Measurements from ENCODE around the gene EFCAB6. TPM values are rescaled to one million over a fixed set of nuclear protein-coding genes. Genes with fewer than 3 reads are reported as not detected.

Gene EFCAB6
- total and polyA plus RNA-seq, 2 donors, result 1.1 to 1.4 TPM

GRCh38 chr22:43777286-43777685, 34.8 kb downstream of the EFCAB6 start:
- peak in 1 of 9 donors; percentile 10 for DNase-seq (ENCODE audit: low read depth in 6 of 9, low spot score in 9 of 9)
- no peak overlapping the region for H3K4me3 ChIP-seq (ENCODE audit: low read length in 2 of 2)
- H3K27me3 ChIP-seq (ENCODE audit: control insufficient read depth in 2 of 2, insufficient read depth in 1 of 2, low read length in 1 of 2), result no peaks in the 10 kb centered on the region
- H3K36me3 ChIP-seq (ENCODE audit: control insufficient read depth in 2 of 2, insufficient read depth in 2 of 2, low read length in 1 of 2), result no peaks in the 10 kb centered on the region
- no peak overlapping the region for H3K27ac ChIP-seq (ENCODE audit: low read depth in 1 of 2, low read length in 1 of 2)
- no peaks in the 10 kb centered on the region for H3K9me3 ChIP-seq (ENCODE audit: control insufficient read depth in 2 of 2, insufficient read depth in 1 of 2, low read length in 1 of 2)
- WGBS, result 31% methylated on average over 4 of the region's 4 CpGs
- H3K4me1 ChIP-seq (ENCODE audit: control insufficient read depth in 2 of 2, insufficient read depth in 2 of 2, low read length in 2 of 2), result no peaks in the 10 kb centered on the region

GRCh38 chr22:43776081-43776670, 35.9 kb downstream of the EFCAB6 start:
- Histone ChIP-seq H3K4me1 (ENCODE audit: control insufficient read depth in 2 of 2, insufficient read depth in 2 of 2, low read length in 2 of 2) (no peaks in the 10 kb centered on the region), H3K27me3 (ENCODE audit: control insufficient read depth in 2 of 2, insufficient read depth in 1 of 2, low read length in 1 of 2) (no peaks in the 10 kb centered on the region), H3K9me3 (ENCODE audit: control insufficient read depth in 2 of 2, insufficient read depth in 1 of 2, low read length in 1 of 2) (no peaks in the 10 kb centered on the region), H3K27ac (ENCODE audit: low read depth in 1 of 2, low read length in 1 of 2) (no peak overlapping the region), H3K36me3 (ENCODE audit: control insufficient read depth in 2 of 2, insufficient read depth in 2 of 2, low read length in 1 of 2) (no peaks in the 10 kb centered on the region), H3K4me3 (ENCODE audit: low read length in 2 of 2) (no peak overlapping the region)
- 81% methylated on average over 9 of the region's 9 CpGs for WGBS
- DNase-seq (ENCODE audit: low read depth in 6 of 9, low spot score in 9 of 9), result no peak

GRCh38 chr22:43774318-43774915, 37.7 kb downstream of the EFCAB6 start:
- H3K27me3 ChIP-seq (ENCODE audit: control insufficient read depth in 2 of 2, insufficient read depth in 1 of 2, low read length in 1 of 2), result no peaks in the 10 kb centered on the region
- no peak overlapping the region for H3K27ac ChIP-seq (ENCODE audit: low read depth in 1 of 2, low read length in 1 of 2)
- H3K36me3 ChIP-seq (ENCODE audit: control insufficient read depth in 2 of 2, insufficient read depth in 2 of 2, low read length in 1 of 2), result no peaks in the 10 kb centered on the region
- H3K4me3 ChIP-seq (ENCODE audit: low read length in 2 of 2), result no peak overlapping the region
- H3K4me1 ChIP-seq (ENCODE audit: control insufficient read depth in 2 of 2, insufficient read depth in 2 of 2, low read length in 2 of 2), result no peaks in the 10 kb centered on the region
- no peaks in the 10 kb centered on the region for H3K9me3 ChIP-seq (ENCODE audit: control insufficient read depth in 2 of 2, insufficient read depth in 1 of 2, low read length in 1 of 2)
- 97% methylated on average over 21 of the region's 21 CpGs for WGBS
- DNase-seq (ENCODE audit: low read depth in 6 of 9, low spot score in 9 of 9), result no peak

DNA sequence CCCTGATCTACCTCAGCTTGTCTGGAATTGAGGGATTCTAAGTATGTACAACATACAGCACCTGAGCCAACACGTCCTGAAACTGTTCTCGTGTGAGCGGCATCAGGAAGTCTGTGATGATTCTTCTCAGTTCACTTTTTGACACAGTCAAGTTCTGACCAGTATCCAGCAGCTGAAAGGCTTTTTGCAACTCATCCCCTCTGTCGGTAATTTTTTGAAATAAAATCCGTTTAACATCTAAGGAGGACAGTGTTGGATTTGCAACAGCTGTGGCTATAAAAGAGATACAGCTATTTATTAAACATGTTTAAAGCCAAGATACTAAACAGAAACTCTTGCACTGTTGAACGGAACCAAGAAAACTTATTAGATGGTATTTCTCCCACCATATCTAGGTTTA, 39.3 kb downstream of the EFCAB6 start:
- no peaks in the 10 kb centered on the region for H3K36me3 ChIP-seq (ENCODE audit: control insufficient read depth in 2 of 2, insufficient read depth in 2 of 2, low read length in 1 of 2)
- no peaks in the 10 kb centered on the region for H3K4me1 ChIP-seq (ENCODE audit: control insufficient read depth in 2 of 2, insufficient read depth in 2 of 2, low read length in 2 of 2)
- no peak overlapping the region for H3K4me3 ChIP-seq (ENCODE audit: low read length in 2 of 2)
- H3K27ac ChIP-seq (ENCODE audit: low read depth in 1 of 2, low read length in 1 of 2), result no peak overlapping the region
- DNase-seq (ENCODE audit: low read depth in 6 of 9, low spot score in 9 of 9), result peak in 1 of 9 donors; percentile 19
- WGBS, result 94% methylated on average over 6 of the region's 6 CpGs
- H3K27me3 ChIP-seq (ENCODE audit: control insufficient read depth in 2 of 2, insufficient read depth in 1 of 2, low read length in 1 of 2), result no peaks in the 10 kb centered on the region
- H3K9me3 ChIP-seq (ENCODE audit: control insufficient read depth in 2 of 2, insufficient read depth in 1 of 2, low read length in 1 of 2), result no peaks in the 10 kb centered on the region

DNA sequence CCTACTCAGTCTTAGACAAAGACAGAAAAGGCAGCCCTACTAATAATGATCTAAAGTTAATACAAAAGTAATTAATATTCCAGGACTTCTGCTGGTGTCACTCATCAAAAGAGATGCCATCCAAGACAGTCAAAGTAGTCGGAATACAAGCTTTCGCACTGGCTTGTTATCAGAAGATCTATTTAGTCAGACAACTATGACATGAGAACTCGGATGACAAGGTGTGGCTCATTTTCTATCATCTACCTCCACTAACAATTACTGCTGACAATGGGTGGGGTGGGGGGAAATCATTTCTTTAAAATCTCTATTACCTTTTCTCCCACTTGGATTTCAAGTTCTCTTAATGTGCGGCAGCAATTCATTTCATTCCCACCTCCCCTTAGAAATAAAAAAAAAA, 56.7 kb downstream of the EFCAB6 start:
- Histone ChIP-seq H3K36me3 (ENCODE audit: control insufficient read depth in 2 of 2, insufficient read depth in 2 of 2, low read length in 1 of 2) (no peaks in the 10 kb centered on the region), H3K27ac (ENCODE audit: low read depth in 1 of 2, low read length in 1 of 2) (no peak overlapping the region), H3K4me3 (ENCODE audit: low read length in 2 of 2) (no peak overlapping the region), H3K9me3 (ENCODE audit: control insufficient read depth in 2 of 2, insufficient read depth in 1 of 2, low read length in 1 of 2) (no peaks in the 10 kb centered on the region), H3K27me3 (ENCODE audit: control insufficient read depth in 2 of 2, insufficient read depth in 1 of 2, low read length in 1 of 2) (no peaks in the 10 kb centered on the region), H3K4me1 (ENCODE audit: control insufficient read depth in 2 of 2, insufficient read depth in 2 of 2, low read length in 2 of 2) (no peaks in the 10 kb centered on the region)
- WGBS, result 91% methylated on average over 4 of the region's 4 CpGs
- DNase-seq (ENCODE audit: low read depth in 6 of 9, low spot score in 9 of 9), result no peak

- no peak overlapping the region for H3K4me3 ChIP-seq (ENCODE audit: low read length in 2 of 2)
- H3K27me3 ChIP-seq (ENCODE audit: control insufficient read depth in 2 of 2, insufficient read depth in 1 of 2, low read length in 1 of 2), result no peaks in the 10 kb centered on the region
- H3K36me3 ChIP-seq (ENCODE audit: control insufficient read depth in 2 of 2, insufficient read depth in 2 of 2, low read length in 1 of 2), result no peaks in the 10 kb centered on the region
- WGBS, result 85% methylated on average over 2 of the region's 2 CpGs
- no peaks in the 10 kb centered on the region for H3K9me3 ChIP-seq (ENCODE audit: control insufficient read depth in 2 of 2, insufficient read depth in 1 of 2, low read length in 1 of 2)
- H3K4me1 ChIP-seq (ENCODE audit: control insufficient read depth in 2 of 2, insufficient read depth in 2 of 2, low read length in 2 of 2), result no peaks in the 10 kb centered on the region
- DNase-seq (ENCODE audit: low read depth in 6 of 9, low spot score in 9 of 9), result no peak
- no peak overlapping the region for H3K27ac ChIP-seq (ENCODE audit: low read depth in 1 of 2, low read length in 1 of 2)
These were observed 57.1 kb downstream of the EFCAB6 start for GRCh38 chr22:43755011-43755410.

DNA sequence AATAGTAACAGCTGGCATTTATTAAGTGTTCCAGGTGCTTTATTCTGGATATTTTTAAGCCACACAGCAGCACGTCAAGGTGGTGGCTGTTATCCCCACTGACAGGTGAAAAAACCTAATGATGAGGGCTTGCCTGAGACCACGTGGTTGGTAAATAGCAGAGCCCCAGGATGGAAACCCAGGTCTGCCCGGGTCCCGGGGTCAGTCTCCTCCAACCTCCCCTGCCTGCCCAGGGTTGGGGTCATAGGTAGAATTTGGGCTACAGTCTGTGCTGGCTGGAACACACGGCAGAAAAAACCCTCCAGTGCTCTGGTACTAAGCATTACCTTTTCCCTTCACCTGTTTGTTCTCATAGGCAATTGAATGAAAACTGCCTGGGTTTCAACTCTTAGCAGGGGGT, 57.9 kb downstream of the EFCAB6 start:
- no peak for DNase-seq (ENCODE audit: low read depth in 6 of 9, low spot score in 9 of 9)
- H3K4me3 ChIP-seq (ENCODE audit: low read length in 2 of 2), result no peak overlapping the region
- H3K27me3 ChIP-seq (ENCODE audit: control insufficient read depth in 2 of 2, insufficient read depth in 1 of 2, low read length in 1 of 2), result no peaks in the 10 kb centered on the region
- no peaks in the 10 kb centered on the region for H3K4me1 ChIP-seq (ENCODE audit: control insufficient read depth in 2 of 2, insufficient read depth in 2 of 2, low read length in 2 of 2)
- WGBS, result 86% methylated on average over 5 of the region's 5 CpGs
- H3K36me3 ChIP-seq (ENCODE audit: control insufficient read depth in 2 of 2, insufficient read depth in 2 of 2, low read length in 1 of 2), result no peaks in the 10 kb centered on the region
- no peaks in the 10 kb centered on the region for H3K9me3 ChIP-seq (ENCODE audit: control insufficient read depth in 2 of 2, insufficient read depth in 1 of 2, low read length in 1 of 2)
- no peak overlapping the region for H3K27ac ChIP-seq (ENCODE audit: low read depth in 1 of 2, low read length in 1 of 2)

GRCh38 chr22:43753688-43754087, 58.4 kb downstream of the EFCAB6 start:
- no peaks in the 10 kb centered on the region for H3K9me3 ChIP-seq (ENCODE audit: control insufficient read depth in 2 of 2, insufficient read depth in 1 of 2, low read length in 1 of 2)
- H3K27ac ChIP-seq (ENCODE audit: low read depth in 1 of 2, low read length in 1 of 2), result no peak overlapping the region
- H3K27me3 ChIP-seq (ENCODE audit: control insufficient read depth in 2 of 2, insufficient read depth in 1 of 2, low read length in 1 of 2), result no peaks in the 10 kb centered on the region
- DNase-seq (ENCODE audit: low read depth in 6 of 9, low spot score in 9 of 9), result no peak
- no peaks in the 10 kb centered on the region for H3K36me3 ChIP-seq (ENCODE audit: control insufficient read depth in 2 of 2, insufficient read depth in 2 of 2, low read length in 1 of 2)
- WGBS, result 78% methylated on average over 2 of the region's 2 CpGs
- H3K4me1 ChIP-seq (ENCODE audit: control insufficient read depth in 2 of 2, insufficient read depth in 2 of 2, low read length in 2 of 2), result no peaks in the 10 kb centered on the region
- no peak overlapping the region for H3K4me3 ChIP-seq (ENCODE audit: low read length in 2 of 2)

DNA sequence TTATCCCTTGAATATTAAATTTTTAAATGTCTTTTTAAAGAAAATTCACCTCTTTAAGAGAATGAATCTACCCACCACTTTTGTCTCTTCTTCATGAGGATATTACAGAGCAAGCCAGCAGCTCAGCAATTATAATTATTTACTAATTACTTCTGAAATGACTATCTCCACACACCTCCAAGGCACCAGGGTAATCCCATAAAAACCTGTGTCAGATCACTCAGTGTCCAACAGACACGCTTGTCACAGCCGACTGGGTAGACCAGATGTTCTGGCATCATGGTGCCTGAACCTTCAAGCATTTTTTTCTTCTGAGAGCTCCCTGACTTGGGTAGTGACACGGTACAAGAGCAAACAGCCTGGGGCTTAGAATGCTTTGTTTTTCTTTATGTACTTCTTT, 61.4 kb downstream of the EFCAB6 start:
- DNase-seq (ENCODE audit: low read depth in 6 of 9, low spot score in 9 of 9), result no peak
- WGBS, result 95% methylated on average over 3 of the region's 3 CpGs
- no peaks in the 10 kb centered on the region for H3K27me3 ChIP-seq (ENCODE audit: control insufficient read depth in 2 of 2, insufficient read depth in 1 of 2, low read length in 1 of 2)
- no peak overlapping the region for H3K4me3 ChIP-seq (ENCODE audit: low read length in 2 of 2)
- H3K36me3 ChIP-seq (ENCODE audit: control insufficient read depth in 2 of 2, insufficient read depth in 2 of 2, low read length in 1 of 2), result no peaks in the 10 kb centered on the region
- H3K27ac ChIP-seq (ENCODE audit: low read depth in 1 of 2, low read length in 1 of 2), result no peak overlapping the region
- H3K9me3 ChIP-seq (ENCODE audit: control insufficient read depth in 2 of 2, insufficient read depth in 1 of 2, low read length in 1 of 2), result no peaks in the 10 kb centered on the region
- no peaks in the 10 kb centered on the region for H3K4me1 ChIP-seq (ENCODE audit: control insufficient read depth in 2 of 2, insufficient read depth in 2 of 2, low read length in 2 of 2)

Data from thymus (tissue), 11 donors.